Measurements from ENCODE around the gene YWHAH. TPM values are rescaled to one million over a fixed set of nuclear protein-coding genes. Genes with fewer than 3 reads are reported as not detected.

The YWHAH gene
- total RNA-seq, 2 donors from 2014 or later: 174 to 175 TPM

- TF ChIP-seq, protein P1, sequence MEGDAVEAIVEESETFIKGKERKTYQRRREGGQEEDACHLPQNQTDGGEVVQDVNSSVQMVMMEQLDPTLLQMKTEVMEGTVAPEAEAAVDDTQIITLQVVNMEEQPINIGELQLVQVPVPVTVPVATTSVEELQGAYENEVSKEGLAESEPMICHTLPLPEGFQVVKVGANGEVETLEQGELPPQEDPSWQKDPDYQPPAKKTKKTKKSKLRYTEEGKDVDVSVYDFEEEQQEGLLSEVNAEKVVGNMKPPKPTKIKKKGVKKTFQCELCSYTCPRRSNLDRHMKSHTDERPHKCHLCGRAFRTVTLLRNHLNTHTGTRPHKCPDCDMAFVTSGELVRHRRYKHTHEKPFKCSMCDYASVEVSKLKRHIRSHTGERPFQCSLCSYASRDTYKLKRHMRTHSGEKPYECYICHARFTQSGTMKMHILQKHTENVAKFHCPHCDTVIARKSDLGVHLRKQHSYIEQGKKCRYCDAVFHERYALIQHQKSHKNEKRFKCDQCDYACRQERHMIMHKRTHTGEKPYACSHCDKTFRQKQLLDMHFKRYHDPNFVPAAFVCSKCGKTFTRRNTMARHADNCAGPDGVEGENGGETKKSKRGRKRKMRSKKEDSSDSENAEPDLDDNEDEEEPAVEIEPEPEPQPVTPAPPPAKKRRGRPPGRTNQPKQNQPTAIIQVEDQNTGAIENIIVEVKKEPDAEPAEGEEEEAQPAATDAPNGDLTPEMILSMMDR (IDR thresholded peaks at IDR 0.05): no peak
- DNase-seq (ENCODE audit: low spot score) (no peak), ATAC-seq (ENCODE audit: insufficient number of reproducible peaks, low FRiP score, low read depth) (no peak)
Observed at GRCh38 chr22:31942091-31942490, 2.2 kb upstream of the YWHAH start.

DNA sequence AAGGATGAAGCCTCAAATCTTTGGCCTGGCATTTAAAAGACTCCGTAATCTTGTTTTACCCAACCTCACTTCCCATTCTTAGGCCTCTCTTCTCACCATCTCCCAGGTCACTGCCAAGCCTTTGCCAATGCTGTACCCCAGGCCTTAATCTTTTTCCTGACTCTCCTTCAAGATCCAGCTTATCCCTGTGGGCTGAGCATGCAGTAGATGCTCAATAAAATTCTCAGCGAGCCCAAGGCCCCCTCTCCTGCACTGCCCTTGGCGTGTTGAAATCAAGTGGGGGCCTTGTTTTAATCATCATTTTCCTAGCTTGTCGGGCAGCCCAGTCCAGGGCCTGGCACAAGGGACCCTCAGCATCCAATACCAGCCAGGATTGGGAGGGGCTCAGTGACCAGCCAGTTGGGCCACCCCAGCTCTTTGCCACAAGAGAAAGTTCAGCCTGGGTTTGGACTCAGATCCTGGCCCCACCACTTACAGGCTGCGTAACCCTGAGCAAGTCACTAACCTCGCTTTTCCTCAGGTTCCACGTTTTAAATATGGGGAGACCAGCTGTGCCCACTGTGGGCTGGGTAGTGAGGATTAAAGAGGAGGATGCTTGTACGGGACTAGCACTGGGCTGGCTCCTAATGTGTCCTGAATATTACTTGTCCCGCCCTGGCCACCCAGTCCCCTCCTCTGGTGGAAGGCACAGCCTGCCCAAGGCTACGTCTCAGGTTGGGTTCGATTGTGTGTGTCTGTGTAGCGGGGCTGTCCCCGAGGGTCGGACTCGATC is 943 bp upstream of the YWHAH start:
- Histone ChIP-seq H3K9me3 (no peaks in the 10 kb centered on the region), H3K27ac (peak overlapping the region; percentile 89 to 92), H3K27me3 (replicated peaks; ENCODE audit: insufficient read depth) (no peaks in the 10 kb centered on the region), H3K36me3 (no peaks in the 10 kb centered on the region), H3K4me3 (peak overlapping the region; percentile 99), H3K4me1 (ENCODE audit: control insufficient read depth in 1 of 2, low read depth in 2 of 2) (peaks cover 19 to 32% of the 10 kb centered on the region in 2 donors)
- DNase-seq (ENCODE audit: low spot score) (no peak), ATAC-seq (ENCODE audit: insufficient number of reproducible peaks, low FRiP score, low read depth) (no peak)
- TF ChIP-seq, protein P1 (IDR thresholded peaks at IDR 0.05): no peak

More at GRCh38 chr22:31942091-31942490, 2.2 kb upstream of the YWHAH start:
- H3K4me1 ChIP-seq (ENCODE audit: control insufficient read depth in 1 of 2, low read depth in 2 of 2): peaks cover 13 to 18% of the 10 kb centered on the region in 2 donors
- H3K36me3 ChIP-seq: no peaks in the 10 kb centered on the region
- H3K27me3 ChIP-seq (replicated peaks; ENCODE audit: insufficient read depth): no peaks in the 10 kb centered on the region
- no peaks in the 10 kb centered on the region for H3K9me3 ChIP-seq
- no peak overlapping the region for H3K27ac ChIP-seq
- H3K4me3 ChIP-seq: no peak overlapping the region

DNA sequence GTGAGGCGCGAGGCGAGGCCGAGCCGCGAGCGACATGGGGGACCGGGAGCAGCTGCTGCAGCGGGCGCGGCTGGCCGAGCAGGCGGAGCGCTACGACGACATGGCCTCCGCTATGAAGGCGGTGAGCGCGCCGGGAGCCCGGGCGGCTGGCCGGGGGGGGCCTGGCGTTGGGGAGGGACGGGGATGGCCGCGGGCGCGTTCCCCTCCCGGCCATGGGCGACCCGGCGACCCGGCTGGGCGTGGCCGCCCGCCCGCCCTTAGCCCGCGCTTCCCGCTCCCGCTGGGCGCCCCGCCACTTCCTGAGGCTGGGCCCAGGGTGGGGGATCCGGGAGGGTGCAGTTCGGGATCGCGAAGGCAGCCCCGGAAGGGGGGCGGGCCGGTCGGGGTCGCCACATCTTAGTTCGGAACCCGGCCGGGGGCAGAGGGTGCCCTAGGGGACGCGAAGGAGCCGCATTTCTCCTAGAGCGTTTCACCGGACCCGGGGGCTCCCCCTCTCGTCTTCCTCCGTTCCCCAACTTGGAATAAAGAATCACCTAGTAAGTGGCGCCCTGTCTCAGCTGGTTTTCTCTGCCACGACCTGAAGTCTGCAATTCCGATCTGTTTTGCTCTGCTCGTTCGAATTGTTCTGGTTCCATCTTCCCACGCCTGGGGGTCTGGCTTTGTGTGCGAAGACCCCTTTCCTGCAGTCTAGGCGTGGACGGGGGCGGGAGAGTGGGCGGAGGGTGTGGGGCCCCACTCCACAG is 536 bp downstream of the YWHAH start:
- TF ChIP-seq, protein P1 (IDR thresholded peaks at IDR 0.05): no peak
- peak overlapping the region; percentile 99 for H3K4me3 ChIP-seq

DNA sequence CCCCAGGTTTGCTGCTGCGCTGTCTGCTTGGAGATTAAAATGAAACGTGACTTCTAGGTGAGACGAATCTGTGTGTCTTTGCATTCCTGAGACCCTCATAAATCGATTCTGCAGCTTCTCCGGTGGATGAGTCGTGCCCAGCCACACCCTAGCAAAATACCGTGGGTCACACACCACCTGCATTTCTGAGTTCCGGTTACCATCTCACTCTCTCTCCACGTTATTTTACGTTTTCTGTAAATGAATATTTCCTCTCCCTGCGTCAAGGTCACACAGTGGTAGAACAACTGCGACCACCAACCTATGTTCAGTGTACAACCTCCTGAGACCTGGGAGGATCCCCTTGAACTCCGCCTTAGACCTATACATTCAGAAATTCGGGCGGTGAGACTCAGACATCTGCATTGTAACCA is 1.1 kb downstream of the YWHAH start:
- no peaks in the 10 kb centered on the region for H3K36me3 ChIP-seq
- TF ChIP-seq, protein P1 (IDR thresholded peaks at IDR 0.05): no peak
- peak overlapping the region; percentile 99 for H3K4me3 ChIP-seq
- H3K4me1 ChIP-seq (ENCODE audit: control insufficient read depth in 1 of 2, low read depth in 2 of 2): peaks cover 24 to 49% of the 10 kb centered on the region in 2 donors
- H3K27ac ChIP-seq: peak overlapping the region; percentile 89 to 96
- no peaks in the 10 kb centered on the region for H3K27me3 ChIP-seq (replicated peaks; ENCODE audit: insufficient read depth)
- DNase-seq (ENCODE audit: low spot score): no peak
- no peaks in the 10 kb centered on the region for H3K9me3 ChIP-seq
- no peak for ATAC-seq (ENCODE audit: insufficient number of reproducible peaks, low FRiP score, low read depth)

More for the DNA sequence above, 536 bp downstream of the YWHAH start:
- DNase-seq (ENCODE audit: low spot score): no peak
- Histone ChIP-seq H3K27ac (peak overlapping the region; percentile 89 to 96), H3K4me1 (ENCODE audit: control insufficient read depth in 1 of 2, low read depth in 2 of 2) (peaks cover 19 to 43% of the 10 kb centered on the region in 2 donors), H3K27me3 (replicated peaks; ENCODE audit: insufficient read depth) (no peaks in the 10 kb centered on the region), H3K36me3 (no peaks in the 10 kb centered on the region), H3K9me3 (no peaks in the 10 kb centered on the region)
- peak; percentile 22 for ATAC-seq (ENCODE audit: insufficient number of reproducible peaks, low FRiP score, low read depth)

All from thoracic aorta (tissue), 2 donors.